Hair follicle dermal papilla cell (primary cell): ENCODE results near the gene SLC38A3. TPM values are rescaled to one million over a fixed set of nuclear protein-coding genes. Genes with fewer than 3 reads are reported as not detected.

Experiments
- small RNA-seq: library from RNA; depleted of rRNA; stranded (forward); fragments of <200 nt; gene quantifications from one replicate; pipeline ENCODE3, GENCODE V24; 2012
- total RNA-seq: library from RNA; depleted of rRNA; stranded (reverse); fragments of >200 nt; gene quantifications from 2 replicates; pipeline ENCODE4 v1.2.3, GENCODE V29; 2012

The SLC38A3 gene
- total RNA-seq, result not detected in 2 replicates

DNA sequence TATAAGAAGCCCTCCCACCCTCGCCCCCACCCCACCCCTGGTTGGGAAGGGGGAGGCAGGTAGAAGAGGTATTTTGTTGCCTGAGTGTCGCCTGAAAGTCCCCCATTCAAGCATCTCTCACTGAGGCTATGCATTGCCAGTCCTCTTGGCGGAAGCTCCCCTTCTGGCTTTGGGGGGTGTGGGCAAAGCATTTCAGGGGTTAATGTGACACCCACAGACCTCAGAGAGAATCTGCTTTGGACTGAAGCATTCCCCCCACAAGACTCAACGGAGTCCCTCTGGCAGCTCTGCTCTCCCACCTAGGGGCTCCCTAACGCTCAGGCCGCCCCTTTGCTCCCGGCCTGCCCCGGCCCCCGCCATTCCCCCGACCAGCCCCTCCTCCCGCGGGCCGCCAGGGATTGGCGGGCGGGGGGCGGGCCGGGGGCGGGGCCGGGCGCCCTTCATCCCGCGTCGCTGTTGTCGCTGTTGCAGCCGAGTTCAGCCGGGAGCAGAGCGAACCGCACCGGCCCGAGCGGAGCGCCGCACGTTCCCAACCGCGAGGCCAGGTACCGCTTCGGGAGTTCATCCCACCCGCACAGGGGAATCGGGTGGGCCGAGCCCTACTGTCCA is at the start of gene SLC38A3:
Gene SLC38A3 (plus strand): TSS at position 468 of the 609 bp plus-strand sequence. CDS start 8,929 bp downstream, outside the sequence.

DNA sequence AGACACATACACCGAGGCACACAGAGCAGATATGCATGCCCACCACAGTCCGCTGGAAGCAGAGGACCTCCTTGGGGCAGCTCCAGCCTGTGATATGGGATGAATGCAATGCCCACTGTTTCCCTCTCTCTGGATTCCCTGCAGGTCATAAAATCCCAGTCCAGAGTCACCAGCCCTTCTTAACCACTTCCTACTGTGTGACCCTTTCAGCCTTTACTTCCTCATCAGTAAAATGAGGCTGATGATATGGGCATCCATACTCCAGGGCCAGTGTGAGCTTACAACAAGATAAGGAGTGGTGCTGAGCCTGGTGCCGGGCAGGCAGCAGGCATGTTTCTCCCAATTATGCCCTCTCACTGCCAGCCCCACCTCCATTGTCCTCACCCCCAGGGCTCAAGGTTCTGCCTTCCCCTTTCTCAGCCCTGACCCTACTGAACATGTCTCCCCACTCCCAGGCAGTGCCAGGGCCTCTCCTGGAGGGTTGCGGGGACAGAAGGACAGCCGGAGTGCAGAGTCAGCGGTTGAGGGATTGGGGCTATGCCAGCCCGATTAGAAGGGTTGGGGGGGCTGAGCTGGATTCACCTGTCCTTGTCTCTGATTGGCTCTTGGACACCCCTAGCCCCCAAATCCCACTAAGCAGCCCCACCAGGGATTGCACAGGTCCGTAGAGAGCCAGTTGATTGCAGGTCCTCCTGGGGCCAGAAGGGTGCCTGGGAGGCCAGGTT is 14.0 kb upstream of the SLC38A3 start, which contains the start of gene GNAT1:
Gene GNAT1 (plus strand): TSS at position 675 of the 725 bp plus-strand sequence. CDS start 116 bp downstream, outside the sequence.

DNA sequence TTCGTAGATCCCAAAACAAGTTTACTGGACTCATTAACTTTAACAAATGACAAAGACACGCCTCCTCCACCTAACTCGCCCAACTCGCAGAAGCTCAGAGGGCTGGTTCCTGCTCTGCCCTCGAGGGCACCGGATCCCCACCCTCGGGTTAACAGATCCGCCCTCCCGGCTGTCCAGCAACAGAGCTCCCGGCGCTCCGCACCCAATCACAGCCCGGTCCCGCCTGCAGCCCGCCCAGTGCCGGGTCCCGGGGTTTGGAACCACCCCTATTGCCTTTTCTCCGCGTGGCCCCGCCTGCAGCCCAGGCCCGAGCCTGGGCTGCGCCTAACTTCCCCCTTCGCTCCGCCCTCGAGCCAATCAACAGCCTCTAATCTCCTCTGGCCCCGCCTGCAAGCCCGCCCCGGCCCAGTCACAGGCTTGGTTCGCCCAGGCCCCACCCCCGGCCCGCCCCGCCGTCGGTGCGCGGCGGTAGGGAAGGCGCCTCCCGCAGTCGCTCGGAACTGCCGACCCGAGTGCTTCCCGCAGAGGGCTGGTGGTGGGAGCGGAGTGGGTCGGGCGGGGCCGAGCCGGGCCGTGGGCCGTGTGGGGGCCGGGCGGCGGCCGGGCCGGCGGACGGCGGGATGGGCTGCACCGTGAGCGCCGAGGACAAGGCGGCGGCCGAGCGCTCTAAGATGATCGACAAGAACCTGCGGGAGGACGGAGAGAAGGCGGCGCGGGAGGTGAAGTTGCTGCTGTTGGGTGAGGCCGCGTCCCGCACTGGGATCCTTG is 30.8 kb downstream of the SLC38A3 start, which contains the start of gene GNAI2:
Gene GNAI2 (plus strand): TSS at position 489 of the 768 bp plus-strand sequence. CDS start 132 bp downstream, at position 621.

DNA sequence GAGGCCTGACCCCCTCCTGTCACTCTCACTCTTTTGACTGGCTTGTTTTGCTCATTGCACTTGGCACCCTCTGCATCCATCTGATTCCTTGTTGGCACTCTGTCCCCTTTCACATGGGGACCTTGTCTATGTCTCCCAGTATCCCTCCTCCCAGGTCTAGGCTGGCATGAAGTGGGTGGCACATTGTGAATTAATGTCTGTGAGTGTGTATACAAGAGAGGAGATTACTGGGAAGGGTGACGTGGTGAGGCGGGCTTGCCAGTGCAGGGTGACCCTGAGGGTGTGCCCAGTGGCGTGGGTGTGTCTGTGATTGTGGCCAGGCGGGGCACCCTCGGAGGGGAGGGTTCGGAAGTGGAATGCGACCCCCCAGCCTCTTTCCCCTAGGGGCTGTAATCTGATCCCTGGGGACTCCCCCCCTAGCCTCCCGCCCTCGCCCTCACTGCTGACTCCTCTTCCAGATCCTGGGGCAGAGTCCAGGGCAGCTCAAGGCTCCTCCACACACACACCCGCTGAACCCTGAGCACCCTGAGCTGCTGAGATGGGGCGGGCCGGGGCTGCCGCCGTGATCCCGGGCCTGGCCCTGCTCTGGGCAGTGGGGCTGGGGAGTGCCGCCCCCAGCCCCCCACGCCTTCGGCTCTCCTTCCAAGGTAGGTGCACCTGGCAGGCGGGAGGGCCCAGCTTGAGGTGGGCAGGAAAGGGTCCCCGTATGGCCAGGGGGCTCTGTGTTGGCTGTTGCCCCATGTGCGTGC is 63.8 kb downstream of the SLC38A3 start, which contains the start of gene SEMA3B:
Gene SEMA3B (plus strand): TSS at position 445 of the 749 bp plus-strand sequence. CDS start 94 bp downstream, at position 539.

Small RNA genes within 50 kb of the gene (small RNA-seq; reads per million reads assigned to genes)
- gene MIR566 (not detected), gene MIR5787 (not detected)

Other genes starting within 250 kb of the SLC38A3 start
- 146 and 200 TPM in 2 replicates for gene RBM5, start 116.4 kb upstream of the SLC38A3 start, total RNA-seq
- gene SEMA3F, start 49.9 kb upstream of the SLC38A3 start, total RNA-seq, result 3.6 and 4.5 TPM in 2 replicates
- gene GNAT1, start 13.7 kb upstream of the SLC38A3 start, total RNA-seq, result not detected in 2 replicates
- 387 and 426 TPM in 2 replicates for gene GNAI2, start 30.9 kb downstream of the SLC38A3 start, total RNA-seq
- 2.4 and 4.6 TPM in 2 replicates for gene SEMA3B, start 63.9 kb downstream of the SLC38A3 start, total RNA-seq
- gene LSMEM2, start 73.8 kb downstream of the SLC38A3 start, total RNA-seq, result not detected in 2 replicates
- 48.2 and 49.1 TPM in 2 replicates for gene IFRD2, start 87.2 kb downstream of the SLC38A3 start, total RNA-seq
- gene HYAL3, start 94.1 kb downstream of the SLC38A3 start, total RNA-seq, result 2.1 and 3.8 TPM in 2 replicates
- gene NAA80, start 94.1 kb downstream of the SLC38A3 start, total RNA-seq, result 7.6 and 9.4 TPM in 2 replicates
- gene HYAL1, start 98.3 kb downstream of the SLC38A3 start, total RNA-seq, result 0.49 and 0.65 TPM in 2 replicates
- 35.0 and 37.5 TPM in 2 replicates for gene HYAL2, start 117.5 kb downstream of the SLC38A3 start, total RNA-seq
- 13.8 and 15.9 TPM in 2 replicates for gene TUSC2, start 123.0 kb downstream of the SLC38A3 start, total RNA-seq
- 30.8 and 37.2 TPM in 2 replicates for gene RASSF1, start 135.6 kb downstream of the SLC38A3 start, total RNA-seq
- 0.65 and 2.1 TPM in 2 replicates for gene ZMYND10, start 140.5 kb downstream of the SLC38A3 start, total RNA-seq
- gene NPRL2, start 145.5 kb downstream of the SLC38A3 start, total RNA-seq, result 19.1 TPM in 2 replicates
- 19.1 and 21.9 TPM in 2 replicates for gene CYB561D2, start 145.6 kb downstream of the SLC38A3 start, total RNA-seq
- 70.3 and 75.8 TPM in 2 replicates for gene TMEM115, start 154.2 kb downstream of the SLC38A3 start, total RNA-seq